SK-N-SH (cell line): ENCODE measurements around the gene IL20RB. TPM values are rescaled to one million over a fixed set of nuclear protein-coding genes. Genes with fewer than 3 reads are reported as not detected.

Experiments
- CTCF ChIA-PET: fragments of 300-600, 350-600 bp; formaldehyde crosslinking; extraction: SDS; loops from one replicate; lab custom pipeline; 2021; lab: Yijun Ruan, JAX
- POLR2A ChIA-PET: fragments of 350-600 bp; sonication (Branson Sonifier 250); formaldehyde crosslinking; extraction: SDS; loops from one replicate; lab custom pipeline; 2020; ENCODE audit warnings: antibody characterized with exemption, inconsistent platforms; lab: Yijun Ruan, JAX
- DNase-seq: peaks from one replicate; pipeline ENCODE4 v3.0.0; 2012
- H2AFZ ChIP-seq: fragments of 200-600 bp; sonication (generic); 2 replicates; pipeline ENCODE4 v1.8.1; 2016; ENCODE audit warnings: antibody characterized with exemption, mild to moderate bottlenecking, low read depth
- H3F3A ChIP-seq: fragments of 200-600 bp; sonication (generic); replicated peaks from 2 replicates; pipeline ENCODE3; 2016; ENCODE audit warnings: antibody characterized with exemption, mild to moderate bottlenecking; ENCODE audit not compliant: insufficient read depth
- H3K27ac ChIP-seq, 2 experiments: fragments of 200-500 bp in 1 of 2; fragments of 200-600 bp in 1 of 2; sonication (Bioruptor generic) in 1 of 2; sonication (generic), shearing (Covaris generic) in 1 of 2; 2 replicates each; pipeline versions ENCODE4 v1.5.1 to v1.6.1; 2014 to 2016; ENCODE audit warnings: low read depth in 2 of 2, inconsistent platforms in 1 of 2, low read length in 1 of 2, mild to moderate bottlenecking in 1 of 2, mixed read lengths in 1 of 2
- H3K27me3 ChIP-seq: fragments of 200-600 bp; sonication (generic), shearing (Covaris generic); 2 replicates; pipeline ENCODE4 v1.6.1; 2016; ENCODE audit warnings: mixed run types; ENCODE audit not compliant: insufficient read depth
- H3K36me3 ChIP-seq, 2 experiments: fragments of 200-500 bp in 1 of 2; fragments of 200-600 bp in 1 of 2; sonication (Bioruptor generic) in 1 of 2; sonication (generic) in 1 of 2; replicated peaks in 1 of 2; 2 replicates each; pipeline versions ENCODE3 to v1.5.1; 2014 to 2016; ENCODE audit warnings: low read length in 1 of 2, mild to moderate bottlenecking in 1 of 2; ENCODE audit not compliant: insufficient read depth in 2 of 2, control insufficient read depth in 1 of 2
- H3K4me1 ChIP-seq, 2 experiments: fragments of 200-500 bp in 1 of 2; fragments of 200-600 bp in 1 of 2; sonication (Bioruptor generic) in 1 of 2; sonication (generic), shearing (Covaris generic) in 1 of 2; 2 replicates each; pipeline versions ENCODE4 v1.5.1 to v1.6.1; 2014 to 2016; ENCODE audit warnings: low read depth in 1 of 2, low read length in 1 of 2, mixed run types in 1 of 2; ENCODE audit not compliant: insufficient read depth in 2 of 2, control insufficient read depth in 1 of 2
- H3K4me2 ChIP-seq: fragments of 200-600 bp; sonication (generic), shearing (Covaris generic); 2 replicates; pipeline ENCODE4 v1.6.1; 2017; ENCODE audit warnings: mixed run types
- H3K4me3 ChIP-seq, 2 experiments: fragments of 200-500 bp in 1 of 2; fragments of 200-600 bp in 1 of 2; sonication (Bioruptor generic) in 1 of 2; sonication (generic), shearing (Covaris generic) in 1 of 2; 2 replicates each; pipeline versions ENCODE4 v1.5.1 to v1.8.1; 2014 to 2016; ENCODE audit warnings: low read depth in 2 of 2, inconsistent platforms in 1 of 2, low read length in 1 of 2, mild to moderate bottlenecking in 1 of 2, mixed read lengths in 1 of 2, moderate library complexity in 1 of 2
- H3K79me2 ChIP-seq: fragments of 200-600 bp; sonication (generic); 2 replicates; pipeline ENCODE4 v1.8.1; 2017; ENCODE audit warnings: mild to moderate bottlenecking; ENCODE audit not compliant: insufficient read depth
- H3K9ac ChIP-seq: fragments of 200-600 bp; sonication (generic); 2 replicates; pipeline ENCODE4 v1.6.1; 2017; ENCODE audit warnings: mixed run types
- H3K9me2 ChIP-seq: fragments of 200-600 bp; sonication (generic); 2 replicates; pipeline ENCODE4 v1.6.1; 2017; ENCODE audit warnings: mixed run types
- H3K9me3 ChIP-seq: fragments of 200-600 bp; sonication (generic); 2 replicates; pipeline ENCODE4 v1.6.1; 2017; ENCODE audit warnings: mixed run types, mild to moderate bottlenecking, moderate library complexity
- H4K20me1 ChIP-seq: fragments of 200-600 bp; sonication (generic); 2 replicates; pipeline ENCODE4 v1.6.1; 2017; ENCODE audit warnings: mild to moderate bottlenecking, mixed run types; ENCODE audit not compliant: insufficient read depth
- RAD21 ChIP-seq: IDR thresholded peaks from 2 replicates; pipeline ENCODE4 v1.6.1; 2012; ENCODE audit warnings: mild to moderate bottlenecking, low read length
- RFX5 ChIP-seq: IDR thresholded peaks from 2 replicates; pipeline ENCODE4 v1.6.1; 2012; ENCODE audit warnings: mild to moderate bottlenecking, improper control_type of control experiment, low read length
- SMC3 ChIP-seq: IDR thresholded peaks from 2 replicates; pipeline ENCODE4 v1.6.1; 2012; ENCODE audit warnings: low read depth, low read length, improper control_type of control experiment
- WGBS: methylation state at CpG from one replicate; pipeline ENCODE4 v1.1.6; 2017; ENCODE audit warnings: low lambda C conversion rate; 5-methylcytosine and 5-hydroxymethylcytosine counted together
- polyA plus RNA-seq, 3 experiments: library from polyadenylated mRNA; depleted of rRNA; stranded (reverse); fragments of >200 nt; gene quantifications; 2 replicates each; pipeline ENCODE4 v1.2.3, GENCODE V29; 2012
- TF ChIP-seq, protein P1 (sequence below): fragments of 150-350 bp; IDR thresholded peaks from 2 replicates; pipeline ENCODE4 v1.6.1; 2016; ENCODE audit warnings: mild to moderate bottlenecking, low read depth, low read length
- TF ChIP-seq, protein P2 (sequence below): fragments of 200-600 bp; sonication (generic); IDR thresholded peaks from 2 replicates; pipeline ENCODE4 v1.6.1; 2017; ENCODE audit warnings: antibody characterized with exemption, mild to moderate bottlenecking, moderate library complexity
- TF ChIP-seq, protein P3 (sequence below): IDR thresholded peaks from 2 replicates; pipeline ENCODE4 v1.4.0; 2012; ENCODE audit warnings: low read depth, borderline replicate concordance

IL20RB gene
- polyA plus RNA-seq, 1 of the 3 experiments (the other 2 are of a cell fraction) = 0.58 TPM

DNA sequence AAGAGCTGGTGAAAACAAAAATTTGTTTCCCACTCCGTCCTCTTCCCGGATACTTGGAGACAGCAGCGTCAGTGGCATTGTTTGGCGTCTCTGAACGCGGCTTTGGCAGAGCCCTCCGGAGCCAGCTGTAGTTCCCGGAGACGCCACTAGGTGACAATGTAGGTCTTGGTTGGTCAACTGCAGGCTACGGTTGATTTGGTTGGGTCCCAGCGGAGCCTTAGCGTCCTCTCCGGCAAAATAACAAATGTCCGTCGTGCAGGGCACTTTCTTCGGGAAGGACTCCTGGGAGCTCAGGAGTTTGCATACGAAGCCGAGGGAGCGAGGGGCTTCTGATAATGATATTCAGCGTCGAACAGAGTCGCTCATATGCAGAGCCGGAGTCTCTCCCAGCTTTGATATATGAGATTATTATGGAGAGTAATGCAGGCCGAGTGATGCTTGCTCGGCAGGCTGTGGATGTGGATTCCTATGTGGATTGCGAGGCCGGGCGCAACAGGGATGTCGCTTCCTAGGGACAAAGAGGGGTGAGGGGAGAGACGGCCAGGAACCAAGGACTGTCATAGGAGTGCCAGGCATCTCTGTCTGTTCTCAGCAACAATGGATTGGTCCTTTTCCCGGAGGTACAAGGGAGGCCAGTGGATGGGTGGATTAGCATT, 74.8 kb downstream of the IL20RB start:
- Histone ChIP-seq H3K27me3 (no peaks in the 10 kb centered on the region), H3K9me3 (no peaks in the 10 kb centered on the region), H3K36me3 (no peaks in the 10 kb centered on the region), H4K20me1 (no peaks in the 10 kb centered on the region), H3K27ac (no peak overlapping the region), H3K79me2 (no peaks in the 10 kb centered on the region), H3K4me2 (peak overlapping the region; percentile 55), H3F3A (no peaks in the 10 kb centered on the region), H3K4me3 (peak overlapping the region; percentile 32 to 51), H3K9ac (no peak overlapping the region), H2AFZ (peak overlapping the region; percentile 78; the same call in 1 of the 2 replicates), H3K9me2 (no peaks in the 10 kb centered on the region), H3K4me1 (peaks cover 0 to 4% of the 10 kb centered on the region in 2 experiments; a peak in 1 of 4 replicates)
- 14% methylated on average over 28 of the region's 31 CpGs for WGBS
- ChIA-PET CTCF (interaction anchor here (0.5 to 4.3 kb wide), 35 partner anchors 9 to 1019 kb away, joined by 3 to 21 read pairs (median 4); partner anchors contain the start of gene STAG1), POLR2A (interaction anchor here (0.6 to 1.2 kb wide), 2 partner anchors 266 to 1019 kb away, joined by 3 to 6 read pairs; no protein-coding TSS in a partner anchor)
- TF ChIP-seq, protein P1, sequence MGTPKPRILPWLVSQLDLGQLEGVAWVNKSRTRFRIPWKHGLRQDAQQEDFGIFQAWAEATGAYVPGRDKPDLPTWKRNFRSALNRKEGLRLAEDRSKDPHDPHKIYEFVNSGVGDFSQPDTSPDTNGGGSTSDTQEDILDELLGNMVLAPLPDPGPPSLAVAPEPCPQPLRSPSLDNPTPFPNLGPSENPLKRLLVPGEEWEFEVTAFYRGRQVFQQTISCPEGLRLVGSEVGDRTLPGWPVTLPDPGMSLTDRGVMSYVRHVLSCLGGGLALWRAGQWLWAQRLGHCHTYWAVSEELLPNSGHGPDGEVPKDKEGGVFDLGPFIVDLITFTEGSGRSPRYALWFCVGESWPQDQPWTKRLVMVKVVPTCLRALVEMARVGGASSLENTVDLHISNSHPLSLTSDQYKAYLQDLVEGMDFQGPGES = no peak
- TF ChIP-seq, protein P2, sequence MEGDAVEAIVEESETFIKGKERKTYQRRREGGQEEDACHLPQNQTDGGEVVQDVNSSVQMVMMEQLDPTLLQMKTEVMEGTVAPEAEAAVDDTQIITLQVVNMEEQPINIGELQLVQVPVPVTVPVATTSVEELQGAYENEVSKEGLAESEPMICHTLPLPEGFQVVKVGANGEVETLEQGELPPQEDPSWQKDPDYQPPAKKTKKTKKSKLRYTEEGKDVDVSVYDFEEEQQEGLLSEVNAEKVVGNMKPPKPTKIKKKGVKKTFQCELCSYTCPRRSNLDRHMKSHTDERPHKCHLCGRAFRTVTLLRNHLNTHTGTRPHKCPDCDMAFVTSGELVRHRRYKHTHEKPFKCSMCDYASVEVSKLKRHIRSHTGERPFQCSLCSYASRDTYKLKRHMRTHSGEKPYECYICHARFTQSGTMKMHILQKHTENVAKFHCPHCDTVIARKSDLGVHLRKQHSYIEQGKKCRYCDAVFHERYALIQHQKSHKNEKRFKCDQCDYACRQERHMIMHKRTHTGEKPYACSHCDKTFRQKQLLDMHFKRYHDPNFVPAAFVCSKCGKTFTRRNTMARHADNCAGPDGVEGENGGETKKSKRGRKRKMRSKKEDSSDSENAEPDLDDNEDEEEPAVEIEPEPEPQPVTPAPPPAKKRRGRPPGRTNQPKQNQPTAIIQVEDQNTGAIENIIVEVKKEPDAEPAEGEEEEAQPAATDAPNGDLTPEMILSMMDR = peak; percentile 79
- TF ChIP-seq SMC3 = peak; percentile 74
- peak; percentile 81 for TF ChIP-seq RAD21
- TF ChIP-seq RFX5 = peak; percentile 90
- peak; percentile 80 for DNase-seq

DNA sequence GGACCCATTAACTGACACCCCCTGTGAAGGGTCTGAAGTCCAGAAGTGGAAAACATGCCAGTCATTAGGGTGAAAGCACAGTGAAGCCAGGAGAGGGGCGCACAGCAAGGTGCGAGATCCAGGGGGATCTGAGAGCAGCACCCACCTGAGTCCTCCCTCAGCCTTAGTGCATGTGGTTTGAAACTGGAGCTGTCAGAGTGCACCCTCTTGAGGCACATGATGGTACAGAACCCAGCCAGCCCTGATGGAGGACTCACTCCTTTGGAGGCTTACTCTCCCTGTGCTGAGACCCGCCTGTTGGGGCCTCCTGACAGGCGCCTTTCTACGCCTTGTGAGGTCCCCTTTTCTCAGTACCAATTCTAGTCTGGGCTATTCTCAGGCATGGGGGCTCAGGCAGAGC, 77.8 kb downstream of the IL20RB start:
- CTCF ChIA-PET = no interaction called here

More for the DNA sequence above, 77.8 kb downstream of the IL20RB start:
- Histone ChIP-seq H3K9me2 (no peaks in the 10 kb centered on the region), H3K36me3 (no peaks in the 10 kb centered on the region), H3K9ac (no peak overlapping the region), H3K9me3 (no peaks in the 10 kb centered on the region), H3K27me3 (no peaks in the 10 kb centered on the region), H3F3A (no peaks in the 10 kb centered on the region), H3K27ac (no peak overlapping the region), H3K4me3 (no peak overlapping the region)
- POLR2A ChIA-PET = no interaction called here
- TF ChIP-seq, protein P2 = peak; percentile 25; the same call in 1 of the 2 replicates
- TF ChIP-seq, protein P3, sequence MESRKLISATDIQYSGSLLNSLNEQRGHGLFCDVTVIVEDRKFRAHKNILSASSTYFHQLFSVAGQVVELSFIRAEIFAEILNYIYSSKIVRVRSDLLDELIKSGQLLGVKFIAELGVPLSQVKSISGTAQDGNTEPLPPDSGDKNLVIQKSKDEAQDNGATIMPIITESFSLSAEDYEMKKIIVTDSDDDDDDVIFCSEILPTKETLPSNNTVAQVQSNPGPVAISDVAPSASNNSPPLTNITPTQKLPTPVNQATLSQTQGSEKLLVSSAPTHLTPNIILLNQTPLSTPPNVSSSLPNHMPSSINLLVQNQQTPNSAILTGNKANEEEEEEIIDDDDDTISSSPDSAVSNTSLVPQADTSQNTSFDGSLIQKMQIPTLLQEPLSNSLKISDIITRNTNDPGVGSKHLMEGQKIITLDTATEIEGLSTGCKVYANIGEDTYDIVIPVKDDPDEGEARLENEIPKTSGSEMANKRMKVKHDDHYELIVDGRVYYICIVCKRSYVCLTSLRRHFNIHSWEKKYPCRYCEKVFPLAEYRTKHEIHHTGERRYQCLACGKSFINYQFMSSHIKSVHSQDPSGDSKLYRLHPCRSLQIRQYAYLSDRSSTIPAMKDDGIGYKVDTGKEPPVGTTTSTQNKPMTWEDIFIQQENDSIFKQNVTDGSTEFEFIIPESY = no peak
- TF ChIP-seq, all 33 proteins: peak for 1
- Histone ChIP-seq H3K4me1 (peaks cover 0 to 4% of the 10 kb centered on the region in 2 experiments; a peak in 1 of 4 replicates), H4K20me1 (no peaks in the 10 kb centered on the region), H2AFZ (no peak overlapping the region), H3K79me2 (no peaks in the 10 kb centered on the region), H3K4me2 (no peak overlapping the region)
- DNase-seq = no peak
- WGBS = 65% methylated on average over 3 of the region's 5 CpGs
